B cell (primary cell): ENCODE data around the gene TMOD1.

Experiments
- EZH2 ChIP-seq: IDR thresholded peaks from 2 replicates; pipeline ENCODE4 v1.6.1; 2012; ENCODE audit warnings: borderline replicate concordance, low read depth, mild to moderate bottlenecking, moderate library complexity, low read length; ENCODE audit not compliant: insufficient read depth, poor library complexity, severe bottlenecking
- TF ChIP-seq, protein P1 (sequence below): fragments of 200-600 bp; IDR thresholded peaks from one replicate; pipeline ENCODE4 v1.8.0; 2022; ENCODE audit warnings: antibody characterized with exemption, mild to moderate bottlenecking

GRCh38 chr9:97551308-97551707 is 49.8 kb downstream of the TMOD1 start:
- TF ChIP-seq, protein P1, sequence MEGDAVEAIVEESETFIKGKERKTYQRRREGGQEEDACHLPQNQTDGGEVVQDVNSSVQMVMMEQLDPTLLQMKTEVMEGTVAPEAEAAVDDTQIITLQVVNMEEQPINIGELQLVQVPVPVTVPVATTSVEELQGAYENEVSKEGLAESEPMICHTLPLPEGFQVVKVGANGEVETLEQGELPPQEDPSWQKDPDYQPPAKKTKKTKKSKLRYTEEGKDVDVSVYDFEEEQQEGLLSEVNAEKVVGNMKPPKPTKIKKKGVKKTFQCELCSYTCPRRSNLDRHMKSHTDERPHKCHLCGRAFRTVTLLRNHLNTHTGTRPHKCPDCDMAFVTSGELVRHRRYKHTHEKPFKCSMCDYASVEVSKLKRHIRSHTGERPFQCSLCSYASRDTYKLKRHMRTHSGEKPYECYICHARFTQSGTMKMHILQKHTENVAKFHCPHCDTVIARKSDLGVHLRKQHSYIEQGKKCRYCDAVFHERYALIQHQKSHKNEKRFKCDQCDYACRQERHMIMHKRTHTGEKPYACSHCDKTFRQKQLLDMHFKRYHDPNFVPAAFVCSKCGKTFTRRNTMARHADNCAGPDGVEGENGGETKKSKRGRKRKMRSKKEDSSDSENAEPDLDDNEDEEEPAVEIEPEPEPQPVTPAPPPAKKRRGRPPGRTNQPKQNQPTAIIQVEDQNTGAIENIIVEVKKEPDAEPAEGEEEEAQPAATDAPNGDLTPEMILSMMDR, result no peak
- no peak for TF ChIP-seq EZH2
